Right lobe of liver (tissue), 6 donors: Measurements from ENCODE around the gene SAP30L. TPM values are rescaled to one million over a fixed set of nuclear protein-coding genes. Genes with fewer than 3 reads are reported as not detected.

ENCODE experiments used
- ATAC-seq, 4 donors: fragments of 200-7000 bp; cut with Tn5 transposase; one replicate each; pipeline ENCODE4 v1.9.1; 2020; ENCODE audit warnings: mild to moderate bottlenecking in 4 of 4, moderate library complexity in 4 of 4
- DNase-seq, 3 donors: peaks; one replicate each; pipeline ENCODE4 v3.0.0-alpha.2; 2020
- H3K27ac ChIP-seq, 3 donors: fragments of 200-600 bp; one replicate each; pipeline ENCODE4 v1.8.0; 2022
- H3K27me3 ChIP-seq, 2 donors: fragments of 200-600 bp; one replicate each; pipeline ENCODE4 v1.8.0; 2022
- H3K36me3 ChIP-seq, 4 donors: fragments of 200-600 bp; sonication (generic) in 1 of 4; one replicate each; pipeline versions ENCODE4 v1.5.1 to v1.8.0; 2017 to 2022; ENCODE audit warnings: control low read depth in 1 of 4
- H3K4me1 ChIP-seq, 4 donors: fragments of 200-600 bp; sonication (generic) in 1 of 4; one replicate each; pipeline versions ENCODE4 v1.5.1 to v1.8.0; 2017 to 2022; ENCODE audit warnings: control low read depth in 1 of 4
- H3K4me3 ChIP-seq, 3 donors: fragments of 200-600 bp; one replicate each; pipeline ENCODE4 v1.8.0; 2022
- H3K9me3 ChIP-seq, 4 donors: fragments of 200-600 bp; sonication (generic) in 1 of 4; one replicate each; pipeline versions ENCODE4 v1.5.1 to v1.8.0; 2017 to 2022; ENCODE audit warnings: control low read depth in 1 of 4
- POLR2A ChIP-seq: fragments of 450-650 bp; IDR thresholded peaks from one replicate; pipeline ENCODE4 v1.6.1; 2017; ENCODE audit warnings: antibody characterized with exemption, mild to moderate bottlenecking
- WGBS: methylation state at CpG from one replicate; pipeline ENCODE4 v1.1.6; 2018; ENCODE audit warnings: low coverage, low lambda C conversion rate; ENCODE audit not compliant: insufficient coverage; ENCODE audit errors: missing lambda C conversion rate; 5-methylcytosine and 5-hydroxymethylcytosine counted together
- intact Hi-C, 2 donors: fragments of 100-400 bp; cut with DNase I; formaldehyde crosslinking; loops; one replicate each; pipeline versions ENCODE4 v1.11.2 to v1.14.1; 2022
- total RNA-seq, 6 experiments: library from RNA; depleted of rRNA in 2 of 6; stranded (reverse); fragments of >200 nt in 2 of 6; fragmentation: NEBNext Ultra II Directional in 3 of 6; extraction: Animal tissue kit (Norgen Biotek cat#: 25700) in 3 of 6; gene quantifications; one replicate each; pipeline versions ENCODE4 v1.1.0 to v1.2.4, GENCODE V29; 2016 to 2023
- TF ChIP-seq, protein P1 (sequence below), 4 donors: fragments of 200-600 bp in 3 of 4; fragments of 450-650 bp in 1 of 4; IDR thresholded peaks; one replicate each; pipeline versions ENCODE4 v1.5.1 to v1.8.0; 2016 to 2022; ENCODE audit warnings: antibody characterized with exemption in 4 of 4, mild to moderate bottlenecking in 2 of 4
- donor health status: DM: no; HTN: yes; CAD: no.
- donor health status: DM: no; HTN: no; CAD: no.
- donor health status: DM: no; HTN: no; CAD: no.
- donor health status: DM: no; HTN: yes; CAD: no.
- donor health status: DM: no; HTN: yes; CAD: no.

Gene SAP30L
- total RNA-seq, 6 experiments from 2014 or later = 9.7 to 24.9 (median 20.1) TPM

DNA sequence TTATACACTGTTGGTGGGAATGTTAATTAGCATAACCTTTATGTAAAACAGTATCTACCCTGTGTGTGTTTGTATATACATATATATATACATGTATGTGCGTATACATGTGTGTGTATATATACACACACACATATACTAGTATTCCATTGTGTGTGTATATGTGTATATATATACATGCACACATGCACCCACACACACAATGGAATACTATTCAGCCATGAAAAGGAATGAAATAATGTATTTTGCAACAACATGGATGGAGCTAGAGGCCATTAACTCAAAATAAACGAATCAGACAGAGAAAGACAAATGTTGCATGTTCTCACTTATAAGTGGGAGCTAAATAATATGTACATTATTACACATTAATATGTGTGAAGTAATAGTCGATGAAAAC is 17.6 kb upstream of the SAP30L start:
- Histone ChIP-seq H3K4me3 (no peak overlapping the region), H3K27ac (no peak overlapping the region), H3K4me1 (peaks cover 0 to 7% (median 0%) of the 10 kb centered on the region in 4 donors), H3K36me3 (no peaks in the 10 kb centered on the region), H3K9me3 (no peaks in the 10 kb centered on the region), H3K27me3 (no peaks in the 10 kb centered on the region)
- ATAC-seq (no peak), DNase-seq (no peak)
- TF ChIP-seq, protein P1, sequence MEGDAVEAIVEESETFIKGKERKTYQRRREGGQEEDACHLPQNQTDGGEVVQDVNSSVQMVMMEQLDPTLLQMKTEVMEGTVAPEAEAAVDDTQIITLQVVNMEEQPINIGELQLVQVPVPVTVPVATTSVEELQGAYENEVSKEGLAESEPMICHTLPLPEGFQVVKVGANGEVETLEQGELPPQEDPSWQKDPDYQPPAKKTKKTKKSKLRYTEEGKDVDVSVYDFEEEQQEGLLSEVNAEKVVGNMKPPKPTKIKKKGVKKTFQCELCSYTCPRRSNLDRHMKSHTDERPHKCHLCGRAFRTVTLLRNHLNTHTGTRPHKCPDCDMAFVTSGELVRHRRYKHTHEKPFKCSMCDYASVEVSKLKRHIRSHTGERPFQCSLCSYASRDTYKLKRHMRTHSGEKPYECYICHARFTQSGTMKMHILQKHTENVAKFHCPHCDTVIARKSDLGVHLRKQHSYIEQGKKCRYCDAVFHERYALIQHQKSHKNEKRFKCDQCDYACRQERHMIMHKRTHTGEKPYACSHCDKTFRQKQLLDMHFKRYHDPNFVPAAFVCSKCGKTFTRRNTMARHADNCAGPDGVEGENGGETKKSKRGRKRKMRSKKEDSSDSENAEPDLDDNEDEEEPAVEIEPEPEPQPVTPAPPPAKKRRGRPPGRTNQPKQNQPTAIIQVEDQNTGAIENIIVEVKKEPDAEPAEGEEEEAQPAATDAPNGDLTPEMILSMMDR (IDR thresholded peaks at IDR 0.05) = no peak
- no peak for TF ChIP-seq POLR2A
- intact Hi-C loops = no loop called here
- WGBS = 88% methylated on average over 3 of the region's 3 CpGs

- Histone ChIP-seq H3K4me3 (no peak overlapping the region), H3K27ac (no peak overlapping the region), H3K4me1 (peaks cover 0 to 3% (median 0%) of the 10 kb centered on the region in 4 donors), H3K27me3 (no peaks in the 10 kb centered on the region), H3K36me3 (no peaks in the 10 kb centered on the region), H3K9me3 (no peaks in the 10 kb centered on the region)
- DNase-seq (no peak), ATAC-seq (no peak)
- no peak for TF ChIP-seq POLR2A
- TF ChIP-seq, protein P1 (IDR thresholded peaks at IDR 0.05) = no peak
- intact Hi-C loops = no loop called here
- 86% methylated on average over 1 of the region's 1 CpG for WGBS
Observed at GRCh38 chr5:154429341-154429740, 16.5 kb upstream of the SAP30L start.

DNA sequence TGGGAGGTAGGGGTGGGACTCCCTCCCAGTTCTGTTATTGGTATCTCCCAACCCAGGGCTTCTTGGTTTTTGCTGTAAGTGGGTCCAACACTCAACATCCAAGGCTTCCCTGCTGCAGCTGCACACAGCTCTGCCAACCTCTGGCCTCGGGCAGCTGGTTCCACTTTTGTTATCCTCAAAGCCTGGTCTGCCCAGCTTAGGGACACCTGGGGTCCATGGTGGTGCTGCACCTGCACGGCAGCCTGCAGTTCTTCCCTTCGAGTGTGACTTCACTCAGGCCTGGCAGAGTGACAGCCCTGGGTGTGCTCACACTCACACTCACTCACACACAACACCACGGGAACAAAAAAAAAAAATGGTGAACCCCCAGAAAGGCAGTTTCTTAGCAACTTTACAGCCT is 15.3 kb upstream of the SAP30L start:
- no peaks in the 10 kb centered on the region for H3K27me3 ChIP-seq
- TF ChIP-seq POLR2A = no peak
- TF ChIP-seq, protein P1 (IDR thresholded peaks at IDR 0.05) = no peak

GRCh38 chr5:154430961-154431630 is 14.7 kb upstream of the SAP30L start:
- 74% methylated on average over 4 of the region's 4 CpGs for WGBS
- intact Hi-C loops = no loop called here
- H3K4me1 ChIP-seq = no peaks in the 10 kb centered on the region
- TF ChIP-seq, protein P1 (IDR thresholded peaks at IDR 0.05) = no peak
- no peak for TF ChIP-seq POLR2A
- no peaks in the 10 kb centered on the region for H3K27me3 ChIP-seq
- DNase-seq = no peak
- ATAC-seq = peak in 1 of 4 donors; percentile 75
- H3K27ac ChIP-seq = no peak overlapping the region
- no peaks in the 10 kb centered on the region for H3K9me3 ChIP-seq
- peaks cover 0 to 5% (median 0%) of the 10 kb centered on the region in 4 donors for H3K36me3 ChIP-seq
- no peak overlapping the region for H3K4me3 ChIP-seq

More for the DNA sequence above, 15.3 kb upstream of the SAP30L start:
- ATAC-seq = no peak
- no peaks in the 10 kb centered on the region for H3K36me3 ChIP-seq
- intact Hi-C loops = no loop called here
- no peak overlapping the region for H3K4me3 ChIP-seq
- H3K27ac ChIP-seq = no peak overlapping the region
- no peaks in the 10 kb centered on the region for H3K9me3 ChIP-seq
- no peaks in the 10 kb centered on the region for H3K4me1 ChIP-seq
- no peak for DNase-seq
- WGBS = no CpG with 5 or more reads among the region's 4 CpGs
